ENCODE results near the gene PALD1.

DNA sequence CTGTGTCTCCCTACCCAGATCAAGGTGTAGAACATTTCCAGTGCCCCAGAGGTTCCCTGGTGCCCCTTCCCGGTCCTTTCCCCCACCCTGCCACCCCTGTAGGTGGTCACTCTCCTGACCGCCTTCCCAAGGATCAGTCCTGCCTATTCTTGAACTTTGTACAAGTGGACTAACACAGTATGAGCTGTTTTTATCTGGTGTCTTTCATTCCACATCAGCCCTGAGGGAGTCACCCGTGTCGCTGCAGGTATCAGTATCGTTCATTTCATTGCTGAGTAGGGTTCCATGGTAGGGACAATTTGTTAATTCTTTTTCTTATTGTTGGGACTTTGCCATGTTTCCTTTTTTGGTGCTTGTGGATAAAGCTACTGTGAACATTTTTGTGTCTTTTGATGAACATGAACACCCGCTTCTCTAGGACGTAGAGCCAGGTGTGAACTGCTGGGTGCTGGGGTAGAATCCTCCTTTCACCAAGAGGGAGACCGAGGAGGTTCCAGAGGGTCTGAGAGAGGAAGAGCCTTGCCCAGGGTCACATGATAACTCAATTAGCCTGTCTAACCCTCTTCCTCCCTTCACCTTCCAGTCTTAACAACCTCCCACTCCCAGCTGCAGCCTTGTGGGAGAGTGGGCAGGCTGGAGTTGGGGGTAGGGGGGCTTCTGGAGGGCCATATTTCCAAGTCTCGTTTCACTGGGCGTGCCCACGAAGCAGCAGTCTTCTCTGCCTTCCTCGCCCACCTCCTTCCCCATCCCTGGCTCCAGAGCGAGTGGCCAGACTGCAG is 18.0 kb downstream of the PALD1 start:
- TF ChIP-seq, protein P1, sequence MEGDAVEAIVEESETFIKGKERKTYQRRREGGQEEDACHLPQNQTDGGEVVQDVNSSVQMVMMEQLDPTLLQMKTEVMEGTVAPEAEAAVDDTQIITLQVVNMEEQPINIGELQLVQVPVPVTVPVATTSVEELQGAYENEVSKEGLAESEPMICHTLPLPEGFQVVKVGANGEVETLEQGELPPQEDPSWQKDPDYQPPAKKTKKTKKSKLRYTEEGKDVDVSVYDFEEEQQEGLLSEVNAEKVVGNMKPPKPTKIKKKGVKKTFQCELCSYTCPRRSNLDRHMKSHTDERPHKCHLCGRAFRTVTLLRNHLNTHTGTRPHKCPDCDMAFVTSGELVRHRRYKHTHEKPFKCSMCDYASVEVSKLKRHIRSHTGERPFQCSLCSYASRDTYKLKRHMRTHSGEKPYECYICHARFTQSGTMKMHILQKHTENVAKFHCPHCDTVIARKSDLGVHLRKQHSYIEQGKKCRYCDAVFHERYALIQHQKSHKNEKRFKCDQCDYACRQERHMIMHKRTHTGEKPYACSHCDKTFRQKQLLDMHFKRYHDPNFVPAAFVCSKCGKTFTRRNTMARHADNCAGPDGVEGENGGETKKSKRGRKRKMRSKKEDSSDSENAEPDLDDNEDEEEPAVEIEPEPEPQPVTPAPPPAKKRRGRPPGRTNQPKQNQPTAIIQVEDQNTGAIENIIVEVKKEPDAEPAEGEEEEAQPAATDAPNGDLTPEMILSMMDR (IDR thresholded peaks at IDR 0.05) = no peak
- TF ChIP-seq EZH2 (IDR thresholded peaks at IDR 0.05) = no peak
- no peak for TF ChIP-seq EZH2phosphoT487 (IDR thresholded peaks at IDR 0.05)

All from neural progenitor cell (in vitro differentiated cells).